Glomerular visceral epithelial cell (primary cell): ENCODE measurements around the gene SEC14L1.

Source experiments
- DNase-seq: peaks from one replicate; pipeline ENCODE4 v3.0.0-alpha.2; 2016; ENCODE audit errors: extremely low spot score

Gene SEC14L1

GRCh38 chr17:77213778-77214132, 73.0 kb downstream of the SEC14L1 start:
- DNase-seq = no peak

DNA sequence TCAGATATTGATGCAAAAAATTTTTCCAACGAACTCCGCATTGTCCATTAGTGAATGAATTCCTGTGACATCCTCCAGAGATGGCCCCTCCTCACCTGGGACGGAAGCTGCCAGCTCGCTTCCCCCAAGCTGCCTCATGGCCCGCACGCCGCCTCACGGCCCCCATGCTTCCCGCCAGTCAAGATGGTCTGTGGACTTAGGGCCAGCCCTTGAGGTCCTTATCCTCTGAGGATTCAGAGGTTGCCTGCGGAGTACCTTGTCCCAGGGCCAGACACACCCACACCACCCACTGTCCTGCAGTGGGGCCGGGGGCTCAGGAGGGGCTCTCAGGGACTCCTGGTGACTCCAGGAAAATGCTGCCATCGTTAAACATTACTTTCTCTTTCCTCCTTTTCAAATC, 73.6 kb downstream of the SEC14L1 start:
- no peak for DNase-seq

DNA sequence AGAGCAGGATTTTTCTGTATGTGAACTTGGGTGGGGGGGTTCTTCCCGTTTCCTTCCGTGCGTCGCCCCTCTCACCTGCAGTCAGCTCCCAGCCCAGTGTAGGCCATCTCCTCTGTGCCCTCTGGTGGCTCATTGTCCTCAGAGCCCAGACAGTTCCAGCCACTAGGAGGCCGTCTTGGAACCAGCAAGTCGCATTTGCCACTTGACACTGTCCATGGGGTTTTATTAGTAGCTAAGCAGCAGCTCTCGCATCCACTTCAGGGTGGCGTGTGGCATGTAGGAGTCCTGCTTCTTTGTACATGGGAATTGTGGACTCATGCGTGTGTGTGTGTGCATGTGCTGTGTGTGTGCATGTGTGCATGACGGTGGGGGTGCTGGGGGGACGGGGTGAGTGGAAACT, 74.0 kb downstream of the SEC14L1 start:
- DNase-seq = peak; percentile 34

GRCh38 chr17:77215281-77215680, 74.5 kb downstream of the SEC14L1 start:
- no peak for DNase-seq

DNA sequence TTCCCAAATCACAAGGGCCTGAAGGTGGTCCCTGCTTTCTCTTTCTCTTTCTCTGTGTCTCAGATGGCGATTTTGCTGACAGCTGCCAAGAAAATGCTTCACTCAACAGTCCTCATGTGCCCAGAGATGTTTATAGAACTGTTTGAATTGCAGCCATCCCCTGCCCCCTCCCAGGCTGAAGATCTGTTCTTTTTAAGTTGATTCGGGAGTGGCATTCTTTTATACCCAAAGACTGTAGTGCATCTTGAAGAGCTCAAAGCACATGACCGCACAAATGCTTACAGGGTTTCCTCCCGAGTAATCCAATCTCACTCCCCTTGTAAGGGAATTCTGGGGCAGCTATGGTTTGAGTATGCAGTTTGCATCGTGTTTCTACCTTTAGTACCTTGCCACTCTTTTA, 75.7 kb downstream of the SEC14L1 start:
- DNase-seq = no peak

GRCh38 chr17:77217123-77217522, 76.4 kb downstream of the SEC14L1 start:
- DNase-seq = no peak

- no peak for DNase-seq
Observed at GRCh38 chr17:77217566-77217965, 76.8 kb downstream of the SEC14L1 start.

- no peak for DNase-seq
Observed at GRCh38 chr17:77218902-77219301, 78.1 kb downstream of the SEC14L1 start.

DNA sequence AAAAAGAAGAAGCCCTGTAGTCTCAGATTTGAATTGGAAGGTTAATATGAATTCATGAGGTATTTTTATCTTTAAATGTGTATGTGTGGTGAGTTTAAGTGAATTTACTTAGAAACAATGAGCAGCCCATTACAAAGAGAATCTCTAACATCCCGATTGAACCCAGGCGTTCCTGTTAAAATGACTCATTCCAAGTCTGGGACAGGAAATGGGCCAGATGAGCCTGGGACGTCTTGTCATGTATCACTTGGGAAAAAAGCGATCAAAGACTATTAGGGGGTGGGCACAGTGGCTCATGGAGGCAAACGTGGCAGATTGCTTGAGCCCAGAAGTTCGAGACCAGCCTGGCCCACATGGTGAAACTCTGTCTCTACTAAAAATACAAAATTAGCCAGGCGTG, 81.6 kb downstream of the SEC14L1 start:
- no peak for DNase-seq

DNA sequence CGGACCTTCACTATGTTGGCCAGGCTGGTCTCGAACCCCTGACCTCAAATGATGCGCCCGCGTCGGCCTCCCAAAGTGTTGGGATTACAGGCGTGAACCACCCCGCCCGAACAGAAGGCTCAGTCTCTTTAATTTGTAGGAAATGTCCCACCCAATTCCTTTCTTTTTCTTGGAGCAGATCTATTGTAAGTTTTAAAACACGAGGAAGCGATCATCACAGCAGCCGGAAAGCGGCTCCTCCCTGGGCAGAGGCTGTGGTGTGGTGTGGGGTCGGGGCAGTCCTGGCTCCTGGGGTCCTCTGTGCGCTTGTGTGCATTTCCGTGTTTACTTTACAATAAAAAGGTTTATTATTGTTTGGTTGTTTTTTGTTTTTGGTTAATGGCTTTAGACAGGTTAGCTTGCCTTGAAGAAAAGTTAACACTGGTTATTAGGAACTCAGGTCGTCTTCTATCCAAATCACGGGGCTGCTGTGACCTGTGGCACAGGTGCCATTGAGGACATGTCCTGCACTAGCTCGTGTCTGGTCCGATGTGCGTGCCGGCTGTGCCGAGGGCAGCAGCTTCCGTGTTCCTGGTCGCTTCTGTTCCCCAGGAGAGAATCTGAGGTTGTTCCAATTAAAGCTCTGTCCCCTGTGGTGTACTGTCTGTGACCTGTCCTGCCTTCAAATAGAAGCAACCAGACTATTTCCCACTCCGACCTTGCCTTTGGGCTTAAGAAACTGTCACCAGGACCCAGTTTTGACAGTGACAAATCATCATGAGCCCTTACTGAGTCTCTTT, 83.1 kb downstream of the SEC14L1 start:
- DNase-seq = no peak

- no peak for DNase-seq
Observed at GRCh38 chr17:77225265-77225664, 84.5 kb downstream of the SEC14L1 start.

DNA sequence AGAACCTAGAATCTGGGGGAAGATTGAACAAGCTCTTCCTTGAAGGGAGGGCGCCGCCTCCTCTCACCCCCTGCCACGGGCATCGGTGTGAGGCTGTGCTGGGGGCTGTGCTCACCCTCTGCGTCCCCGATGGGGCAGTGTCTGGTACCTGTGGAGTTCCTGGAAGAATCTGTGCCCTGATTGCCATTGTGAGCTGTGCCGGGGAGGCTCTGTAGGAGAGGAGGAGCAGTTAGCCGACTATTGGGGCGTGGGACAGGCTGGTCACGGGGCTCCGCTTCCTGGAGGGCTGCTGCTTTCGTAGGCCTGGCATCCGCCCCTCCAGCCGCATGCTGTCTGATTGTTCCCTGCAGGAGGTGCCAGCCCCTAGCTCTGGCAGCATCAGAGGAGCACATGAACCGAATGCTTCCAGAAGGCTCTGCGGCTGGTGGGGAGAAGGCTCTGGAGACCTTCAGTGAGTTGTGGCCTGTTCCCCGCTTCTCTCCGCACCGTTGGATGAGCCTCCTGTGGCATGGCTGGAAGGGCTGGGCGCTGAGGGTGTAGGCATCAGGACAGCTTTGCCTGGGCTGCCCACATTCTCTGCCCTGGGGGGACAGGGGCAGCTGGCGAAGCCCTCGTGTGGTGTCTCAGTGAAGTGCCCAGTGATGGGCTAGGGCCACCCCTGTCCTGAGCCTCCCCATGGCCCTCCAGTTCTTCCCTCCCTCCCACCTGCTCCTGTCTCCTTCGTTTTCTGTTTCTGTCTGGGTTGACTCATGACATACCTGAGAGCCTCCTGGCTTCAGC, 86.9 kb downstream of the SEC14L1 start:
- no peak for DNase-seq

DNA sequence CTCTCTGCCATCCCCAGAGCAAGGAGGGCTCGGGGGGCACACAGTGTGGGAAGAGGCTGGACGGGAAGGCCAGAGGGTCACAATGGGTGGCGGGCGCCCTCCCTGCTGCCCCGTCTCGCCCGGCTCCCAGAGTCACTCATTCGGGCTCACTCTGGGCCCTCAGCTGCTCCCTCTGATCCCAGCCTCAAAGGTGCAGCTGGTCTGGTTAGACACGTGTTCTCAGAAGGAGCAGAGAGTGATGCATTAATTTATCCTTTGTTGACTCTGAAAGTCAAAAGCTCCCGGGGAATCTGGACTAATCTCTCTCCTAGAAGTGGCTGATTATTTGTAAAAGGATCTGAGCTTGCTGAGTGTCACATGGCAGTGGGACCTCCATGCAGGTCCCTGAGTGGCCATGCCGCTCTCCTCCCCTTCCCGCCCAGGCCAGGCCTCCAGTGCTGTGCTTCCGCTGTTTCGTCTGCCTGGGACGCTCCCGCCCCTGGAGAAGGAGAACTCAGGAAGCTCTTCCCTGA, 87.5 kb downstream of the SEC14L1 start:
- no peak for DNase-seq

DNA sequence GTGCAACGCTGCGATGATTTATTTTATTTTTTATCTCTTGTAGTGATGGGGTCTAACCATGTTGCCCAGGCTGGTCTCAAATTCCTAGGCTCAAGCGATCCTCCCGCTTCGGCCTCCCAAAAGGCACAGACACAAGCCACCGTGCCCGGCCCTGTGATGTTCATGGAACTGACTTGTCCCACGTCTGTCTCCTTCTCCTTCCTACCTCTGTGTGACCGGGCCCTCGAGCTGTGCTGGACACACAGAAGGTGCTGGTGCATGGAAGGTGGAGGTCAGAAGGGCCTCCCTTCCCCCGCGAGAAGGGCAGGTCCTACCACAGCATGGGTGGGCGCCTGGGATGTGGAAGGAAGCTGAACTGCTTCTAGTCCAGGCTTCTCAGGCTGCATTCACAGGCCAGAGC, 88.0 kb downstream of the SEC14L1 start:
- no peak for DNase-seq

- no peak for DNase-seq
Observed at GRCh38 chr17:77229786-77230435, 89.1 kb downstream of the SEC14L1 start.

- no peak for DNase-seq
Observed at GRCh38 chr17:77230436-77230830, 89.7 kb downstream of the SEC14L1 start.

GRCh38 chr17:77231076-77231871, 90.5 kb downstream of the SEC14L1 start:
- DNase-seq = no peak

DNA sequence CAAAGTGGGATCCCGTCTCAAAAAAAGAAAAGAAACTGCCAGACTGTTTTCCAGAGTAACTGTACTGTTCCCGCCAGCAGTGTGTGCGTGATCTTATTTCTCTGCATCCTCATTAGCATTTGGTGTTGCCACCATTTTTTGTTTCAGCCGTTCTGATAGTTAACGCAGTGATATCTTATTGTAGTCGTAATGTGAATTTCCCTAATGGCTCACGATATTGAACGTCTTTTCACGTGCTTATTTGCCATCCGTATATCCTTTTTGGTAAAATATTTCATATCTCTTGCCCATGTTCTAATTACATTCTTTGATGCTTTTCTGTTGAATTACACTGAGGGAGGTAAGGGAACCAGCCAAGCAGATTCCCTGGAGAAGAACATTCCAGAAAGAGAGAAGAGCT, 92.4 kb downstream of the SEC14L1 start:
- no peak for DNase-seq

DNA sequence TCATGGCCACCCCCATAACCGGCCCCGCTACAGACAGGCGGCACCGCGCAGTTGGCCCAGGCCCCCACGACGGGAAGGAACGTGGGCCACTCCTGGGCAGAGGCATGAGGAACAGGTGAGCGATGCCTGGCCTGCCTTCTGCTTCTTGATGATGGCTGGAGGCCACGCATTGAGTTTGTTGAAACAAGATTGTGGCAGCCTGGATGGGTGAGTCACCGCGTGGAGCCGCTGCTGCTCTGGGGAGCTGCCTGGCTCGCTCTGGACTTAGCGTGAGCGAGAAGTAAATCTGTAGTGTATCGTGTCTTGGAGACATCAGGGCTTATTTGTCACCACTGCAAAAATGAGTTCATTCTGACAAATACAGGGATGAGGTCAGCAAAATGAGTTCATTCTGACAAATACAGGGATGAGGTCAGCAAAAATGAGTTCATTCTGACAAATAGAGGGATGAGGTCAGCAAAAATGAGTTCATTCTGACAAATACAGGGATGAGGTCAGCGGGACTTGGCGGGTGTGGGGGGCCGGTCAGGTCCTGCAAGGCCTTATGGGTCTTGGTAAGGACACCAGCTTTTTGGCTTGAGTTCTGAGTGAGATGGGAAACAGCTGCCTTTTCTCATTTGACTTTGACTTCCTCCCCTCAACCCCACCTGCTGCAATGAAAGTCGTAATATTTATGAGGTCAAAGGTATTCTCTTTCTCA, 93.0 kb downstream of the SEC14L1 start:
- peak; percentile 40 for DNase-seq

- DNase-seq = no peak
Observed at GRCh38 chr17:77234695-77235094, 93.9 kb downstream of the SEC14L1 start.

DNA sequence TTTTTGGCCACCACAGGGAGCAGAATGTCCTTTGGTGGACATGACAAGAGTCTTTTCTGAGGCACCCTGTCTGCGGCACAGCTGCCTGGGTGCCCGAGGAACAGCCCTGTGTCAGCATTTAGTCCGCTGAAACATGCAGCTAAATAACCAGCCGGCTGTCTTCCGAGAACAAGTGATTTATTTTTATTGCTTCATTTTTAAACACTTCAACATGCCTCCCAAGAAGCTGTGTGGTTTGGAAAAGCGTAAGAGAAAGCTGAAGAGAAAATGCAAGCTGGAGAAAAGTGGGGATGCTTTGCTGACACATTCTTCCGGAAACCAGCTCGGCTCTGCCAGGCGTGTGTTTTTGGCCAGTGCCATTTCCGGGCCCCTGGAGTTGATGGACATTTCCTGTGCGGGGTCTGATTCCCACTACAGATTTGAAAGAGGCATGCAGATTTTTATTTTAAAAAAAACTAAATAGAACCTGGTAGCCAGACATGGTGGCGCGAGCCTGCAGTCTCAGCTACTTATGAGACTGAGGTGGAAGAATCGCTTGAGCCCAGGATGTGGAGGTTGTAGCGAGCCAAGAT, 94.7 kb downstream of the SEC14L1 start:
- DNase-seq = peak; percentile 52
